Smooth muscle cell (in vitro differentiated cells): ENCODE data around the gene CCND3. TPM values are rescaled to one million over a fixed set of nuclear protein-coding genes. Genes with fewer than 3 reads are reported as not detected.

Experiments
- DNase-seq: peaks from one replicate; lab custom pipeline; 2025; ENCODE audit not compliant: unreplicated experiment; lab: John Stamatoyannopoulos, UW
- H2AFZ ChIP-seq: fragments of 200-600 bp; sonication (generic); 2 replicates; pipeline ENCODE4 v1.6.0; 2016; ENCODE audit warnings: antibody characterized with exemption, low read depth, mild to moderate bottlenecking
- H3F3A ChIP-seq: fragments of 200-600 bp; sonication (generic); 2 replicates; pipeline ENCODE4 v1.6.0; 2017; ENCODE audit warnings: antibody characterized with exemption, low read depth
- H3K27ac ChIP-seq: fragments of 200-600 bp; sonication (generic); 2 replicates; pipeline ENCODE4 v1.5.1; 2016; ENCODE audit warnings: low read depth, mild to moderate bottlenecking
- H3K27me3 ChIP-seq: fragments of 200-600 bp; sonication (generic); 2 replicates; pipeline ENCODE4 v1.6.1; 2016; ENCODE audit warnings: low read depth, mild to moderate bottlenecking
- H3K36me3 ChIP-seq: fragments of 200-600 bp; sonication (generic); 2 replicates; pipeline ENCODE4 v1.5.1; 2016; ENCODE audit warnings: low read depth
- H3K4me1 ChIP-seq: fragments of 200-600 bp; sonication (generic); 2 replicates; pipeline ENCODE4 v1.5.1; 2016; ENCODE audit warnings: low read depth
- H3K4me2 ChIP-seq: fragments of 200-600 bp; sonication (generic); 2 replicates; pipeline ENCODE4 v1.6.0; 2016; ENCODE audit warnings: mild to moderate bottlenecking
- H3K4me3 ChIP-seq: fragments of 200-600 bp; sonication (generic); 2 replicates; pipeline ENCODE4 v1.5.1; 2016; ENCODE audit warnings: mild to moderate bottlenecking
- H3K79me2 ChIP-seq: fragments of 200-600 bp; sonication (generic); 2 replicates; pipeline ENCODE4 v1.6.0; 2016; ENCODE audit warnings: low read depth, mild to moderate bottlenecking
- H3K9ac ChIP-seq: fragments of 200-600 bp; sonication (generic); 2 replicates; pipeline ENCODE4 v1.6.0; 2016; ENCODE audit warnings: low read depth
- H3K9me3 ChIP-seq: fragments of 200-600 bp; sonication (generic); replicated peaks from 2 replicates; pipeline ENCODE4 v1.5.1; 2016; ENCODE audit warnings: low read depth
- H4K20me1 ChIP-seq: fragments of 200-600 bp; sonication (generic); 2 replicates; pipeline ENCODE4 v1.6.0; 2016; ENCODE audit warnings: low read depth
- WGBS: methylation state at CpG from one replicate; pipeline ENCODE4 v1.1.7; 2016; ENCODE audit warnings: low lambda C conversion rate; 5-methylcytosine and 5-hydroxymethylcytosine counted together
- polyA plus RNA-seq: library from polyadenylated mRNA; unstranded; fragments of >200 nt; fragmentation: Nextera tagmentation; extraction: Ambion mirVana; gene quantifications from 2 replicates; pipeline ENCODE4 v1.2.1, GENCODE V29; 2016
- total RNA-seq: library from RNA; depleted of rRNA; stranded (reverse); fragments of >200 nt; gene quantifications from 2 replicates; pipeline ENCODE4 v1.2.3, GENCODE V29; 2014
- TF ChIP-seq, protein P1 (sequence below): fragments of 200-600 bp; sonication (generic); IDR thresholded peaks from 2 replicates; pipeline ENCODE4 v1.5.1; 2017; ENCODE audit warnings: borderline replicate concordance, mild to moderate bottlenecking, antibody characterized with exemption; ENCODE audit not compliant: insufficient read depth, poor library complexity, severe bottlenecking

CCND3 gene
- total and polyA plus RNA-seq, 2 experiments from 2014 or later, result 31.5 to 107 TPM

DNA sequence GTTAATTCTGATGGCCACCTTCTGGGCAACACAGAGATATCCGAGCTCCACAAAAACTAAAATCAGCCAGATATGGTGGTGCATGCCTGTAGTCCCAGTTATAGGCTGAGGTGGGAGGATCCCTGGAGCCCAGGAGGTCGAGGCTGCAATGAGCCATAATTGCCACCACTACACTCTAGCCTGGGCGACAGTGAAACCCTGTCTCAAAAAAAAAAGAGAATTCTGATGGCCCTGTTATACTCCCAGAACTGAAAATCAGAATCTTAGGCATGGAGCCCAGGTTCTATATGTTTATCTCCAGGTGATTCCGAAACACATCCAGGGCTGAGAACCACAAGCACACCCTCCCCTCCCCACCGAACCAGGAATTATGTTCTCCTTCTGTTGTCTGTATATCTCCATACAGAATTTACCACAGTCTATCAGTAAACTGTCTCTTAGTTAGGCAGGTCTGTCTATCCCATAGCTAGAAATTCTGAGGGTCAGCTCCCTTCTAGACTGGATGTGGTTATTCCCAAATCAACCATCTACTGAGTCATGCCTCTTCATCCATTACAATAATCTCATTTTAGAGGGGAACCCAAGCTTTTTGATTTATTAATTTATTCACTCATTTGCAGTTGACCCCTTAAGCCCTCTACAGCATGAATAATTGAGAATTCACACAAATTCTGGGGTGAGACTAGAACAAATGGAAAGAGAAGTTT, 24.8 kb upstream of the CCND3 start:
- Histone ChIP-seq H3F3A (peaks cover 7% of the 10 kb centered on the region), H3K9me3 (no peaks in the 10 kb centered on the region), H4K20me1 (no peaks in the 10 kb centered on the region), H3K27me3 (no peaks in the 10 kb centered on the region), H3K4me2 (no peak overlapping the region), H3K4me3 (no peak overlapping the region), H3K79me2 (no peaks in the 10 kb centered on the region), H3K9ac (no peak overlapping the region), H3K27ac (peak overlapping the region; percentile 80), H3K4me1 (peaks cover 7% of the 10 kb centered on the region), H3K36me3 (no peaks in the 10 kb centered on the region), H2AFZ (no peak overlapping the region)
- no peak for DNase-seq
- TF ChIP-seq, protein P1, sequence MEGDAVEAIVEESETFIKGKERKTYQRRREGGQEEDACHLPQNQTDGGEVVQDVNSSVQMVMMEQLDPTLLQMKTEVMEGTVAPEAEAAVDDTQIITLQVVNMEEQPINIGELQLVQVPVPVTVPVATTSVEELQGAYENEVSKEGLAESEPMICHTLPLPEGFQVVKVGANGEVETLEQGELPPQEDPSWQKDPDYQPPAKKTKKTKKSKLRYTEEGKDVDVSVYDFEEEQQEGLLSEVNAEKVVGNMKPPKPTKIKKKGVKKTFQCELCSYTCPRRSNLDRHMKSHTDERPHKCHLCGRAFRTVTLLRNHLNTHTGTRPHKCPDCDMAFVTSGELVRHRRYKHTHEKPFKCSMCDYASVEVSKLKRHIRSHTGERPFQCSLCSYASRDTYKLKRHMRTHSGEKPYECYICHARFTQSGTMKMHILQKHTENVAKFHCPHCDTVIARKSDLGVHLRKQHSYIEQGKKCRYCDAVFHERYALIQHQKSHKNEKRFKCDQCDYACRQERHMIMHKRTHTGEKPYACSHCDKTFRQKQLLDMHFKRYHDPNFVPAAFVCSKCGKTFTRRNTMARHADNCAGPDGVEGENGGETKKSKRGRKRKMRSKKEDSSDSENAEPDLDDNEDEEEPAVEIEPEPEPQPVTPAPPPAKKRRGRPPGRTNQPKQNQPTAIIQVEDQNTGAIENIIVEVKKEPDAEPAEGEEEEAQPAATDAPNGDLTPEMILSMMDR, result no peak
- WGBS, result 59% methylated on average over 5 of the region's 5 CpGs

DNA sequence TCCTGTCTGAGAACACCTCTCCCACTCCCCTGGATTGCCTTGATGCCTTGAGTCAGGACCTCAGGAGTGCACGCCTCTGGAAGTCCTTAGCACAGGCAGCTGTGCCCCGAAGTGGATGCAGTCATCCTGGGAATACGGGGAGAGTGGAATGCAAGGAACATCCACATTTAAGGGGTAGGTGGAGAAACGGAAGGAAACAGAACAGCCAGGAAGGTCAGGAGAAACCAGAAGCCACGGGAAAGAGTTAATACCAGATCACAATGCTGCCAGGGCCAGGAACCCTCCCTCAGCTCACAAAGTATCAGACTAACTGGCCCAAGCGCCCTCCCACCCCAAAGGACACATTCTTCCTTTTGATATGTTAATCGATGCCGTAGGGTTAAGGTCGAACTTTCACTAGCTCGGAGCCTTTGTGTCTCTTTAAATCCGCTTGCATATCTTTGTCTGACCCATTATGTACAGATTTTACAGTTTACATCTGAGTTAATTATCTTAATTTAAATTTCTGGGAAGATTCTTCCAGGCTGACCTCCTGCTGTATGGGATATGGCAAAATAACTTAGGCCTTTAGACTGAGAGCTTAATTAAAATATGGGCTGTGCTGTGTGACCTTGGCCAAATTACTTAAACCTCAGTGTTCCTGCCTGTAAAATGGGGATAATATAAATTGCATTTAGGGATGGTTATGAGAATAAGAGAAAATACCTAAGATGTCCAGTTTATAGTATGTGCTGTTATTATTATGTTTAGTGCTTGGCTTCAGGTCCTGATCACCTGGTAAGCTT, 24.0 kb upstream of the CCND3 start:
- 39% methylated on average over 11 of the region's 11 CpGs for WGBS

DNA sequence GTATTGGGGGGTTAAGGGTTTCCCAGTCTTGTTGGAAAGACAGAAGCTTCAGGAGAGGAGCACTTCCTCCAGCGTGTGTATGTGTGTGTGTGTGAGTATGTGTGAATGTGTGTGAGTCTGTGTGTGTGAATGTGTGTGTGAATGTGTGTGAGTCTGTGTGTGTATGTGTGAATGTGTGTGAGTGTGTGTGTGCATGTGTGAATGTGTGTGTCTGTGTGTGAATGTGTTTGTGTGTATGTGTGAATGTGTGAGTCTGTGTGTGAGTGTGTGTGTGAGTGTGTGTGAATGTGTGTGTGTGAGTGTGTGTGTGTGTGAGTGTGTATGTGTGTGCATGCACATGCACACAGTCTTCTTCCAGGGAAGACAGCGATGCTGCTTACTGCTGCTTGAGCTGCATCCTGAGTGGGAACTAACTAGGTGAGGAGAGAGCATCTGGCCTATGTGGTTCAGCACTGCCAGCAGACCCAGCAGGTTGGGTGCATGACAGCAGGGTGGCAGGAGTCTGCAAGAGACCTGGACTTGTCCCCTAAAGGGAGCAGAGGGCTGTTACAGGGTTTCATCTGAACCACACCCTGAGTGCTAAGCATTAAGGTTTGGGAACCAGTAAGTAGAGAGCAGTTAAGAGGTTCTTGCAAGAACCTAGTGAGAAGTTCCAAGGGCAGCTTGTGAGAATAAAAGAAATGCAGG, 22.7 kb upstream of the CCND3 start:
- Histone ChIP-seq H4K20me1 (no peaks in the 10 kb centered on the region), H3K27me3 (no peaks in the 10 kb centered on the region), H3K9ac (no peak overlapping the region), H3K79me2 (no peaks in the 10 kb centered on the region), H3K4me1 (peaks cover 7% of the 10 kb centered on the region), H3K27ac (no peak overlapping the region), H3K4me2 (no peak overlapping the region), H3K9me3 (no peaks in the 10 kb centered on the region), H2AFZ (no peak overlapping the region), H3K4me3 (no peak overlapping the region), H3F3A (peaks cover 7% of the 10 kb centered on the region), H3K36me3 (no peaks in the 10 kb centered on the region)
- DNase-seq, result no peak
- 71% methylated on average over 2 of the region's 2 CpGs for WGBS
- TF ChIP-seq, protein P1, result no peak

More for the DNA sequence above, 24.0 kb upstream of the CCND3 start:
- H3K79me2 ChIP-seq, result no peaks in the 10 kb centered on the region
- peaks cover 7% of the 10 kb centered on the region for H3K4me1 ChIP-seq
- H3K4me2 ChIP-seq, result no peak overlapping the region
- no peak overlapping the region for H3K4me3 ChIP-seq
- no peak for DNase-seq
- H2AFZ ChIP-seq, result no peak overlapping the region
- no peaks in the 10 kb centered on the region for H3K9me3 ChIP-seq
- TF ChIP-seq, protein P1, result no peak
- no peaks in the 10 kb centered on the region for H3K36me3 ChIP-seq
- peaks cover 7% of the 10 kb centered on the region for H3F3A ChIP-seq
- H3K27ac ChIP-seq, result no peak overlapping the region
- H3K9ac ChIP-seq, result no peak overlapping the region
- H4K20me1 ChIP-seq, result no peaks in the 10 kb centered on the region
- no peaks in the 10 kb centered on the region for H3K27me3 ChIP-seq
